ENCODE measurements around the gene ASTN2. TPM values are rescaled to one million over a fixed set of nuclear protein-coding genes. Genes with fewer than 3 reads are reported as not detected.

ASTN2 gene
- polyA plus RNA-seq, 1 experiment, result 12.8 TPM

DNA sequence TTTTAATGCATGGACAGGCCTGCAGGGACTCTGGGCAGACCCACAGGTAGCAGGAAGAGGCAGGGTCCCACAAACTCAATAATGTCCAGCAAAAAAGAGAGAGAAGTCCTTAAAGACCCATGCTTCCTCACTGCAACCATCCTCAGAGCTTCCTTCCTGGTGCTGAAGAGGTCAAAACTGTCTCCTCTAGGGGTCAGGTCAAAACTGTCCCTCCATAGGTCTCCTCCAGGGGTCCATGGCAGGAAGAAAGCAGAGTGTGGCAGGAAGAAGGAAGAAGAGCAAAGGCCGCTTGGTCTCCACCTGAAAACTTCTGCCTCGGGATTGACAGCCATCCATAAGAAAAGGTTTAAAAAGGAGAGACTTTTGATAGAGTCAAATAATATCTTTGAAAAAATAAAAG lies 989.6 kb downstream of the ASTN2 start:
- POLR2A ChIA-PET, result no interaction called here
- H3K4me3 ChIP-seq (ENCODE audit: low read depth, low read length), result no peak overlapping the region
- CTCF ChIA-PET, result no interaction called here
- H3K36me3 ChIP-seq (ENCODE audit: control insufficient read depth, insufficient read depth, low read length), result no peaks in the 10 kb centered on the region
- no peak for DNase-seq (ENCODE audit: low read depth)
- H3K27me3 ChIP-seq (ENCODE audit: control insufficient read depth, insufficient read depth, low read length), result no peaks in the 10 kb centered on the region
- TF ChIP-seq, protein P1, sequence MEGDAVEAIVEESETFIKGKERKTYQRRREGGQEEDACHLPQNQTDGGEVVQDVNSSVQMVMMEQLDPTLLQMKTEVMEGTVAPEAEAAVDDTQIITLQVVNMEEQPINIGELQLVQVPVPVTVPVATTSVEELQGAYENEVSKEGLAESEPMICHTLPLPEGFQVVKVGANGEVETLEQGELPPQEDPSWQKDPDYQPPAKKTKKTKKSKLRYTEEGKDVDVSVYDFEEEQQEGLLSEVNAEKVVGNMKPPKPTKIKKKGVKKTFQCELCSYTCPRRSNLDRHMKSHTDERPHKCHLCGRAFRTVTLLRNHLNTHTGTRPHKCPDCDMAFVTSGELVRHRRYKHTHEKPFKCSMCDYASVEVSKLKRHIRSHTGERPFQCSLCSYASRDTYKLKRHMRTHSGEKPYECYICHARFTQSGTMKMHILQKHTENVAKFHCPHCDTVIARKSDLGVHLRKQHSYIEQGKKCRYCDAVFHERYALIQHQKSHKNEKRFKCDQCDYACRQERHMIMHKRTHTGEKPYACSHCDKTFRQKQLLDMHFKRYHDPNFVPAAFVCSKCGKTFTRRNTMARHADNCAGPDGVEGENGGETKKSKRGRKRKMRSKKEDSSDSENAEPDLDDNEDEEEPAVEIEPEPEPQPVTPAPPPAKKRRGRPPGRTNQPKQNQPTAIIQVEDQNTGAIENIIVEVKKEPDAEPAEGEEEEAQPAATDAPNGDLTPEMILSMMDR (IDR thresholded peaks at IDR 0.05; ENCODE audit: insufficient read depth, low read depth, low read length), result no peak

DNA sequence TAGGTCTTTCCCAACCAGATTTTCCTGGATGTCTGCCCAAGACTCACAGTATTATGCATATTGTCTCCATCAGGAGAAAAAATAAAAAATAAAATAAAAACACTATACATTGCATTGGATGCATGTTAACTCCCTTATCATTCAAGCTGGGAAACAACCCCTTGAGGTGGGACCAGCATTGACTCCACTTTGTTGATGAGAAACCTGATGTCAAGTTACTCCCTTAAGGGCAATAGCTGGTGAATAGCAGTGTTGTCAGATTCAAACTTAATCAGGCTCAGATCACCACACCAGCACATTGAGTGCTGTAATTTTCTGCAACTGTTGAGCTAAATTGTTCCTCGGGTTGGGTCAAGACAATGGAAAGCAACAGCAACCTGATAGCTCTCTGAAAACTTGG lies 991.7 kb downstream of the ASTN2 start:
- Histone ChIP-seq H3K27me3 (ENCODE audit: control insufficient read depth, insufficient read depth, low read length) (no peaks in the 10 kb centered on the region), H3K36me3 (ENCODE audit: control insufficient read depth, insufficient read depth, low read length) (no peaks in the 10 kb centered on the region), H3K4me3 (ENCODE audit: low read depth, low read length) (no peak overlapping the region)
- ChIA-PET POLR2A (no interaction called here), CTCF (interaction anchor here (0.8 to 1.6 kb wide), 3 partner anchors 12 to 68 kb away, joined by 3 to 4 read pairs (median 3); no protein-coding TSS in a partner anchor)
- no peak for DNase-seq (ENCODE audit: low read depth)
- TF ChIP-seq, protein P1 (IDR thresholded peaks at IDR 0.05; ENCODE audit: insufficient read depth, low read depth, low read length), result no peak

DNA sequence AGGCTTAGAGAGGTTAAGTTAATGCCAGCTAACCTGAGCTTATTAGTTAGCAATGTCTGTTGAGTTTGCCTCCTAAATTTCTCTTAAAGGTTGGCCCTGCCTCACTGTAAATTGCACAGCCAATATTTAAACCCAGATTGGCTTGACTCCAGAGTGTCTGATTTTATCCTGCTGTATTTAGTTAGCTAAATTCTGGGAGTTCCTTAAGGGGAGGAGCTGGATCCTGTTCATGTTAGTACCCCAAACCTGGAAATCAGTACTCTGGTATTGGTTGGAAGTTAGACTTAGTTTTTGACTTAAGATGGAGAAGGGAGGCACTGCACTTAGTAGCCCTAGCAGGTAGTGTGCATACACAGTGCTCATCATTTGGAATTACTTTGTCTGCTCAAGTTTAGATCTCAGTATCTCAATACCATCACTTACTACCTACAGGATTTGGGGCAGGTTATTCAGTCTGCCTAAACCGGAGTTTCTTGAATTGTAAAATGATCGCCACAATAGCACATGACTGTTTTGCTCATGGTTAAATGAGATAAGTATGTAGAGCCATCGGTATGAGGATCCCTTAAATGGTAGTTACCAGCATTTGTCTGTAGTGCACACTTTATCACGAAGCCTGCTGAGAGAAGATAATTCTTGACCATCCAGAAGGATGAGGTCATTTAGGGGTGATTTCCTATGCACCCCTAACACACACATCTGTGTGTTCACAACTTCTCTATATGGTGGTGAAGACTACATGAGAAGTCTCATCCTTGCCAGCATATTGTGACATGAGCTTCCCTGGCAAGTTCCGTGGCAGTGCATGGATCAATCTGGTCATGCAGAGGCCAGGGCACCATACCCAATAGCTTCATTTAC lies 992.5 kb downstream of the ASTN2 start:
- ChIA-PET CTCF (interaction anchor here (1.6 kb wide), 1 partner anchor 18 kb away, joined by 3 read pairs; no protein-coding TSS in a partner anchor), POLR2A (no interaction called here)

DNA sequence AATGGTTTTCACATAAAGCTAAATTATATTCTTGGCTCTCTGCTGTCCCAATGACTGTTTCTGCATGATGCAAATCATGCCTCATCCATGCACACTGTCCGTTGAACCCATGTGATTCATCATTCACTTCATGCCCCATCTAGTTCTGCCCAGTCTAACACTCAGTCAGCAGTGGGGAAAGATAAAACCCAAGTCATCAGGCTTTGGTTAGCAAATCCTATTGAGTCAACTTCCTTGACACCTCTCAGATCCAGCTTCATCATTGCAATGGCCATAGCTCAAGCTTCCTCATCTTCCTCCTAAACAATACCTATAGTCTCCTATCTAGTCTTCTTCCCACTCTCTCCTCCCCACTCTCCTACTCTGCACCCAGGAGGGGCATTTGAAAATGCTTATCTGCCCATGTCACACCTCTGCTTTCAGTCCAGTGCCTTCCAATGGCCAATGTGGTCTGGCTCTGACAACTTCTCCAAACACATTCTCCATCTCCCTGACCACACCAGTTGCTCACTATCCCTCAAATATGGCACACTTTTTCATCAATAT lies 993.8 kb downstream of the ASTN2 start:
- DNase-seq (ENCODE audit: low read depth), result no peak
- TF ChIP-seq, protein P1 (IDR thresholded peaks at IDR 0.05; ENCODE audit: insufficient read depth, low read depth, low read length), result no peak
- H3K27me3 ChIP-seq (ENCODE audit: control insufficient read depth, insufficient read depth, low read length), result no peaks in the 10 kb centered on the region
- no peak overlapping the region for H3K4me3 ChIP-seq (ENCODE audit: low read depth, low read length)
- POLR2A ChIA-PET, result no interaction called here
- CTCF ChIA-PET, result no interaction called here
- H3K36me3 ChIP-seq (ENCODE audit: control insufficient read depth, insufficient read depth, low read length), result no peaks in the 10 kb centered on the region

More for the DNA sequence above, 992.5 kb downstream of the ASTN2 start:
- Histone ChIP-seq H3K36me3 (ENCODE audit: control insufficient read depth, insufficient read depth, low read length) (no peaks in the 10 kb centered on the region), H3K4me3 (ENCODE audit: low read depth, low read length) (no peak overlapping the region), H3K27me3 (ENCODE audit: control insufficient read depth, insufficient read depth, low read length) (no peaks in the 10 kb centered on the region)
- no peak for DNase-seq (ENCODE audit: low read depth)
- TF ChIP-seq, protein P1 (IDR thresholded peaks at IDR 0.05; ENCODE audit: insufficient read depth, low read depth, low read length), result no peak

DNA sequence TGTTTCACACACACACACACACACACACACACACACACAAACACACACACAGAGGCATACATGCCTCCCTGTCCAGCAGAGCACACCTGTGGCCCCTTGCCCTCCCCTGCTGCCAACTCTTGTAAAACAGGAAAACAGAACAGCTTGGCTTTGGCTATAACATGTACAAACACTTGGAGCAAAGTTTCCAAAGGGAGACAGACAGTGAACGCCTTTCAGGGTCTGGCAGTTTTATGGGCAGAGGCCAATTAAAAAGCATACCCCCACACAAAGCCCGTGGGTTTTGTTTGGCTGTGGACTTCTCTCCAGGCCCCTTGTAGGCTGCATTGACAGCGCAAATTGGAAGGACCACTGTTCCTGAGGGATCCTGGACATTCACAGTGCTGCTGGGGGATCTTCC lies 995.7 kb downstream of the ASTN2 start:
- ChIA-PET CTCF (no interaction called here), POLR2A (no interaction called here)
- Histone ChIP-seq H3K36me3 (ENCODE audit: control insufficient read depth, insufficient read depth, low read length) (no peaks in the 10 kb centered on the region), H3K27me3 (ENCODE audit: control insufficient read depth, insufficient read depth, low read length) (no peaks in the 10 kb centered on the region), H3K4me3 (ENCODE audit: low read depth, low read length) (no peak overlapping the region)
- no peak for DNase-seq (ENCODE audit: low read depth)
- TF ChIP-seq, protein P1 (IDR thresholded peaks at IDR 0.05; ENCODE audit: insufficient read depth, low read depth, low read length), result no peak
